HG03442 (cell line): Measurements from ENCODE around the gene EVI5L.
"Not testable (repeated sequence)": the region's sequence is repeated elsewhere in the genome, so short reads cannot be mapped to it uniquely, and the experiment has no call there.

Experiments
- ATAC-seq: cut with Tn5 transposase; IDR thresholded peaks from one replicate; pipeline ENCODE4 v1.9.1; 2021; ENCODE audit warnings: mild to moderate bottlenecking, moderate library complexity; ENCODE audit not compliant: unreplicated experiment

Gene EVI5L

DNA sequence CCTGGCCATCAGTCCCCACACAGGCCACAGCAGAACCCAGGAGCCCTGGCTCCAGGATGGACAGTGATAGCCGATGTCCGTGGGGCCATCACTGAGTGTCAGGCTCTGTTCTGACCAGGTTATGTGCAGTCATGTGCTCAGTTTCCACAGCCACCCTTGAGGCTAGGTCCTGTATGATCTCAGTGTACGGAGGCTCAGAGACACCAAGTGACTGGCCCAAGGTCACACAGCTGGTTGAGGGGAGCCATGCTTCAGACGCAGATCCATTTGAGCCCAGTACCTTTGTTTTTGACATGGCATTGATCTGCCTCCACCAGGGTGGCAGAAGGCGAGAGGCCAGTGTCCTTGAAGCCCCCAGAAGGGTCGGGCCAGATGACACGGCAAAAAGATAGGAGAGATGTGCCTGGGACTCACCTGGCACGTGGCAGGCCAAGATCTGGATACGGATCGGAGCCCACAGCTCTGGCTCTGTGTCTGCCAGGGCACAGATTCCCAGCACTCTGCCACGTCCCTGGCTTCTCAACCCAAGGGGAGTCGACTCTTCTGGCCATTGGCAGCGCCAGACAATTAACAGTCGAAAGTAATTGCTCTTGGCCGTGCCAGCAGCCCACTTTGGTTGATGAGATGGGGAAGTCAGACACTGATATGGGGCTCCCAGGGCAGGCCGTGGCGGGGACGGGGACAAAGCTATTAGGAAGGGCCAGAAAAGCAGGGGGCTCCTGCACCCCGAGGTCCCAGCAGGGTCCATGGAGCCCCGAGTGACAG lies 15.6 kb downstream of the EVI5L start:
- ATAC-seq = no peak

DNA sequence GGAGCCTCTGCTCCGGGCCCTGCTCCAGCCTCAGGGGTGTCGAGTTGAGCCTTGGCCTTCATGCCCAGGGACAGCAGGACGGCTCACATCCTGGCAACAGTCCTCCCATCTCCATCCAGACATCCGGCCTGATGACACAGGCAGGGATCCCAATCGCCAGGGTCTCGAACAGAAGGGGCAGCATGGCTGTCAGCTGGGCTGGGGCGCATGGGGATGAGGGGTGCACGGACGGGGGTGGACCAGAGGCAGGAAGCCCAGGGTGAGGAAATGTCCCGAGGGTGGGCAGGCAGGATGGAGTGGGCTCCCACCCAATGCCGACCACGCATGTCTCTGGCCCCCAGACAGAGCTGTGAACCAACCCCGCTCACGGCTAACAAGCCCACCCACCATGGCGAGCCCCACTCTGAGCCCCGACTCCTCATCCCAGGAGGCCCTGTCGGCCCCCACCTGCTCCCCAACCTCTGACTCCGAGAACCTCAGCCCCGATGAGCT lies 16.2 kb downstream of the EVI5L start:
- ATAC-seq = no peak

DNA sequence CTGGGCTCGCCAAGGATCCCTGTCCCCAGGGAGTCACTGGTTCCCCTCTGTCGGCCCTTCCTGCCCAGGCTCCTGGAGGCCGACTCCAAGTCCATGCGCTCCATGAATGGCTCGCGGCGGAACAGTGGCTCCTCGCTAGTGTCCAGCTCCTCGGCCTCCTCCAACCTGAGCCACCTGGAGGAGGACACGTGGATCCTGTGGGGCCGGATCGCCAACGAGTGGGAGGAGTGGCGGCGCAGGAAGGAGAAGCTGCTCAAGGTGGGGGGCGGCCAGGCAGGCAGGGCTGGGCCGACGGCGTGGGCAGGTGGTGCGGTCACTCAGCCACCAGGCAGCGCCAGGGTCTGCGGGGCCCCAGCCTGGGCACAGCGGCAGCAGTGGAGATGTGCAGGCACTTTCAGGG lies 17.6 kb downstream of the EVI5L start:
- no peak for ATAC-seq

DNA sequence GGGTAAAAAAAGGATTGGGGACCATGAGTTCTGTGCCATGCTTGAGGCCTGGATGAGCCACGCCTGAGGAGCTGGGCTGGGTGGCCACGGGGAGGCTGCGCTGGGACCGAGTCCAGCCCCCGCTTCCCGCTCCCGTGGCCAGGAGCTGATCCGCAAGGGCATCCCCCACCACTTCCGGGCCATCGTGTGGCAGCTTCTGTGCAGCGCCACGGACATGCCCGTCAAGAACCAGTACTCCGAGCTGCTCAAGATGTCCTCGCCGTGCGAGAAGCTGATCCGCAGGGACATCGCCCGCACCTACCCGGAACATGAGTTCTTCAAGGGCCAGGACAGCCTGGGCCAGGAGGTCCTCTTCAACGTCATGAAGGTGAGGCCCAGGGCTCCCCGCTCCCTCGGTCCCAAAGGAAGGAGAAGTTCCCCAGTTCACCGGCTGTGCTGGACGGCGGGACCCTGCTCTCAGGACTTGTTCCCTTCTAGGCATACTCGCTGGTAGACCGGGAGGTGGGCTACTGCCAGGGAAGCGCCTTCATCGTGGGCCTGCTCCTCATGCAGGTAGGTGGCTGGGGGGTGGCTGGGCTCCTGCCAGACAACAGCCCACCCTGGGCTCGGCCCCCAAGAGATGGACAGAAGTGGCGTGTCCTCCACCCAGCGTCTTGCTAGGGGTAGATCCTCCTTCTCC lies 18.9 kb downstream of the EVI5L start:
- no peak for ATAC-seq

DNA sequence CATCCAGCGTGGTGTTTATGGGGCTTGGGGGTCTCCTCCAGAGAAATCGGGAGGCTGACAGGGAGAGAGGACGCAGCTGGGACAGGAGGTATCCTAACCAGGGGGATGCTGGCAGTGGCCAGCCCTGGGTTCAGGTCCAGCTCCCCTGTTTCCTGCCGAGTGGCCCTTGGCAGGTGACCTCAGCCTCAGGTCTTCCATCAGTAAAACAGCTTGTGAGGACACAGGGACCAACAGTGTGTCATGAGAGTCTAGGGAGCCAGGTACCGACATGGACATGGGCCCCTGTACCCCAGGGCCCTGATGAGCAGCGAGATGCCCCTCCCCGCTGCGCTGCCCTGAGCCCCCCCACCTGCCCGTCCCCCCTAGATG lies 19.6 kb downstream of the EVI5L start:
- no peak for ATAC-seq

DNA sequence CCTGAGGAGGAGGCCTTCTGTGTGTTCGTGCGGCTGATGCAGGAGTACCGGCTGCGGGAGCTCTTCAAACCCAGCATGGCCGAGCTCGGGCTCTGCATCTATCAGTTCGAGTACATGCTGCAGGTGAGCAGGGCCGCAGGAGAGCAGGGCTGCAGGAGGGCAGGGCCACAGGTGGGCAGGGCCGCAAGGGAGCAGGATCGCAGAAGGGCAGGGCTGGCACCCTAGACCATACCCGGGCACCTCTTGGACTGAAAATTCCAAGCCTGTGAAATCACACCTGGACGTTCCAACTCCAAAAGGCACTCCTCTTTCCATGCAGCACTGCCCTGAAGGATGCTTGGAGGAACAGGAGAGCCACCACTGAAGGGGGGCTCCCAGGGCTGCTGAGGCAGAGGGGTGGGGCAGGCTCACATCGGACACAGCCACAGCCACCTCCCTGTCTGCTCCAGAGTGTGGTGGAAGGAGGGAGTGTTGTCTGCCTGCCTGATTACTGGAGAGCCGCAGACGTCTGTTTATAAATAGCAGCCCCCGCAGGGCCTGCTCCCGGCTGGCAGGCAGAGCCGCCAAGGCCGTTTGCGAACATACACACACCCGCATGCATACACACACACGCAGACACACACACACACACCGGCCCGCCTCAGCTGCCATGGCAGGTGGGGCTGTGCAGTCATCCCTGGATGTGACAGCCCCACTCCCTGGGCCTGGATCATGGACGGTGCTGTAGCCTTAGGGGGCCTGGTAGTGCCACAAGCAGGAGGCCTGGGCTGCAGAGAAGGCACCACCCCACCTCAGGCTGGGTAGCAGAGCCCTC lies 20.2 kb downstream of the EVI5L start:
- ATAC-seq = no peak

DNA sequence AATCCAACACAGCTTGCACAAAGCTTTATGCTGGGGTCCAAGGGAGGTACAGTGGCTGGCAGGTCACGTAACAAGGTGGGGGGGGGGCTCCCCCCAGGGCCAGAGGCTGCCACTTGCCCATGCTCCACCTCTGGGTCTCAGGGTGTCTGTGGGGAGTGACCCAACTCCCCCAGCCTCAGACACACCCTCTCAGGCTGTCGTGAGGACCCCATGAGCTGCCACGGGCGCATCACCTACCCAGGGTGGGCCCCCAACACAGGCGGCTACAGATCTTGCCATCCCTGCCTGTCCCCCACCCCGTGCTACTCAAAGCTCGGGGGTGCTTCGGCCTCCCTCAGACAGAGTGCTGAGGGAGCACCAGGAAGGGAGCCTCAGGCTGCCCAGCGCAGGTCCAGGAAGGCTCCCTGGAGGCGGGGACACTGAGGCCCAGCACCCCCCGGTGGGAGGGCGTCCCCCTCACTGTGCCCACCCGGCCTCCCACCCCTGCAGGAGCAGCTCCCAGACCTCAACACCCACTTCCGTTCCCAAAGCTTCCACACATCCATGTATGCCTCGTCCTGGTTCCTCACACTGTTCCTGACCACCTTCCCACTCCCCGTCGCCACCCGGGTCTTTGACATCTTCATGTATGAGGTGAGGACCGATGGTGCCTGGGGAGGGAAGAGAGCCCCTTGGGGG lies 21.1 kb downstream of the EVI5L start:
- no peak for ATAC-seq

DNA sequence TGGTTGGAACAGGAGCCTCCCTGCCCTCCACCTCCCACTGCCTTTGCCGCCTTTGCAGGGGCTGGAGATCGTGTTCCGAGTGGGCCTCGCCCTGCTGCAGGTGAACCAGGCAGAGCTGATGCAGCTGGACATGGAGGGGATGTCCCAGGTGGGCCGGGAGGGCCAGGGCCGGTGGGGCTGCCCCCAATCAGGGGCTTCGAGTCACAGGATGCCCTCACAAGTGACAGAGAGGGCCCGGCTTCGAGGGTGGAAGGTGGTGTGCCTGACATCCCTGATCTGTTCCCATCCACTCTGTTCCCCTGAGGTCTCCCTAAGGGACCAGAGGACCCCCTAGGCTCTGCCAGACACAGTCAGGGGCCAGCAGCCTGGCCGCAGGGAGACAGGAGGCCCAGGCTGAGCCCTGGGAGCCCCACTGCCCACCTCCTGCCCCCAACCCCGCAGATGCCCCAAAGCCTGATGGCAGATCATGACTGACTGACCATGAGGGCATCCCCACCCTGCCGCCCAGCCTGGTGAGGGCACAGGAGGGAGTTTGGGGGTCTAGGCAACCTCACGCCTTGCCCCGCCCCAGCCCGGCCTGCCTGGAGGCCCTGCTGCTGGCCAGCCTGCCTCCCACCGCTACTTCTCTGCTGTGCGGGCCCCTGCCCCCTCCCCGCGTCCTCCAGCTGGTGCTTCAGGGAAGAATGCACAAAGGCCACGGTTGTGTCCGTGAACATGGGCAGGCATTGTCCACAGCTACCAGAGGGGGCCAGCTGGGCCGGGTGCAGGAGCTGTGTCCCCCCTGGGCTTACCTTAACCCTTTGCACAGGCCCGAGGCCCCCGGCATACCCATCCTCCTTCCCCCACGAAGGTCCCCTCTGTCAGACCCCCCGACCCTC lies 21.8 kb downstream of the EVI5L start:
- no peak for ATAC-seq

DNA sequence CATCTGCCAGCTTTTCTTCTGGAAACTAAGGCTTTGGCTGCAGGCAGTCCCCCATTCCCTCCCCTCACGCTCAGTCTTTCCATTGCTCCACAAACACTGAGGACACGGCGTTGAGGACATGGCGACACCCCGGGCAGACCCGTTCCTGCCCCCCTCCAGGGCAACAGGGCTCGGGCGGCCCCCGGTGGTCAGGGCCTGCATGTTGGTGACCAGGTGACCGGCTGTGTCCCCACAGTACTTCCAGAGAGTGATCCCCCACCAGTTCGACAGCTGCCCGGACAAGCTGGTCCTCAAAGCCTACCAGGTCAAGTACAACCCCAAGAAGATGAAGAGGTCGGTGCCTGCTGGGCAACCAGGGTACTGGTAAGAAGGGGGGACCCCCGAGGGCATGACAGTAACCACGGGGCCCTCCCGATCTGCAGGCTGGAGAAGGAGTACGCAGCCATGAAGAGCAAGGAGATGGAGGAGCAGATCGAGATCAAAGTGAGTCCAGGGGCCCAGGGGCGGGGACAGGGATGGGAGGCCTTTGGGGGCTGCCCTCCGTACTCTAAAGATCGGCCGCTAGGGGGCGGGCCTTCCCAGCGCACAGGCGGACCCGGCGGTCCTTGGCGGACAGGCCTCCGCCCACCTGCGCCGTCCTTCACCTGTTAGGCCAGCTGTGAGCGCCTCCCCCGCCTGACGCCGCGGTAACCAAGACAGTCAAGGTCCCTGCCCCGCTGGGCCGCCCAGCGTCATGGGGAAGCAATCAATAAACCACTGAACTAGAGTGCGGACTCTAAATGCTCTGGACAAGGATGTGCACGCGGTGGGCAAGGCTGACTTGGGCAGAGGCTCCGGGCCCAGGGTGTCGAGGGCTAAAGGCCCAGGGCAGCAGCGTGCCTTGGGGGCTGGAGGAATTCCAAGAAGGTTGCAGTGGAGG lies 23.1 kb downstream of the EVI5L start:
- ATAC-seq = no peak

DNA sequence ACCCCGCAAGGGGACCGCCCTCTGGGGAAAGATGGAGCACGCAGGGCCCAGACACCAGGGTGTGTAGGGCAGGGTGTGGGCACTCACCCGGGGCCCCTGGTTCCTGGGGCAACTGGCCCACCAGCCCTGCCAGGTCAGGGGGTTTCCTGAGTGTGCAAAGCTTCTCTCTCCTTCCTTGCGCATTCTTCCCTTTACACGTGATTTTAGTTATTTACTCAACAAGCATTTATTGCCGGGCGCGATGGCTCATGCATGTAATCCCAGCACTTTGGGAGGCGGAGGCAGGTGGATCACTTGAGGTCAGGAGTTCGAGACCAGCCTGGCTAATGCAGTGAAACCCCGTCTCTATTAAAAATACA lies 23.7 kb downstream of the EVI5L start:
- ATAC-seq = no peak

DNA sequence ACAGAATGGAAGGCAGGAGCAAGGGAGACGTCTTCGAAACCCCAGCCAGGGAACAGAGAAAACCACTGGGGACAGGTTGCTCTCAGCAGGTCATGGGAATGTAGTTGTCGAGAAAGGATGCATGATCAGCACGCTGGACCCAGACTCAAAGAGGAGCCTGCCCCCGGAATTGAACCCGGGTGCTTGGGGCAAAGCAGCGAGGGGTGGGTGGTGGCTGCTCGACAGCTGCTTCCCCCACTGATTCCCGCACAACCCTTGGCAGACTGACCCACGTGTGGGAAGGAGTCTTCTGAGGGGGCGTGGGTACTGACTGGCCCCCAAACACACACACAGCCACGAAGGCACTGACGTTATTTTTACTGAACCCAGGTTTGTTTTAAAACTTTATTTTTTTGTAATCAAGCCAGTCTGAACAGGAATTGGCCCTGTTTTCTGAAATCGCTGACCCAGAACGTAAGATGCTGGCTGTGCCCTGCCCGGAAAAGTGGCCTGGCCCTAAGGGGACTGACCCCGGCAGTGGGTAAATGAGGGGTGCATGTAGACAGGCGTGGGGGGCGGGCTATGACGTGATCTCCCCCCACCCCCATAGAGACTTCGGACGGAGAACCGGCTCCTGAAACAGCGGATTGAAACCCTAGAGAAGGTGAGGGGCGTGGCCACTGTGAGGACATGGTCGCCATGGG lies 25.5 kb downstream of the EVI5L start:
- no peak for ATAC-seq

DNA sequence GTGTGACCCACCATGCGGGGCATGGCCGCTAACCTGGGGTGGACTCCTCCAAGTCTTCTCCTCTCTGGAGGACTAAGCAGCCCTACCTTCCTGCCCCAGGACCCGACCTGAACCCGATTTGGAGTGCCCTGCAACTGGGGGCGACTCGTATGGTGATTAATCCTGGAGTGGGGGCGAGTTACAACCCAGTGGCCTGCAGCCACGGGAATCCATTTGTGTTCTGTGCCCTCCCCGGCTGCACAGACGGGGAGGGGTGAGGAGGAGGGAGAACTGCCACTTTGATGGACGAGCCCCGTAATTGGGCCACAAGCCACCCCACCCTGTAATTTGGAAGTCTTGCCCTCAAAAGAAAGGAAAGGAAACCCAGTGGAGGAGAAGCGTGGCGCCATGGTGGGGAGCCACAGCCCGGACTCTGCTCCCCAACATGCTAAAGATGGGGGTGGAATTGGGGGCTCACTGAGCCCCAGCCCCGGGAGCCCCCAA lies 26.1 kb downstream of the EVI5L start:
- no peak for ATAC-seq

DNA sequence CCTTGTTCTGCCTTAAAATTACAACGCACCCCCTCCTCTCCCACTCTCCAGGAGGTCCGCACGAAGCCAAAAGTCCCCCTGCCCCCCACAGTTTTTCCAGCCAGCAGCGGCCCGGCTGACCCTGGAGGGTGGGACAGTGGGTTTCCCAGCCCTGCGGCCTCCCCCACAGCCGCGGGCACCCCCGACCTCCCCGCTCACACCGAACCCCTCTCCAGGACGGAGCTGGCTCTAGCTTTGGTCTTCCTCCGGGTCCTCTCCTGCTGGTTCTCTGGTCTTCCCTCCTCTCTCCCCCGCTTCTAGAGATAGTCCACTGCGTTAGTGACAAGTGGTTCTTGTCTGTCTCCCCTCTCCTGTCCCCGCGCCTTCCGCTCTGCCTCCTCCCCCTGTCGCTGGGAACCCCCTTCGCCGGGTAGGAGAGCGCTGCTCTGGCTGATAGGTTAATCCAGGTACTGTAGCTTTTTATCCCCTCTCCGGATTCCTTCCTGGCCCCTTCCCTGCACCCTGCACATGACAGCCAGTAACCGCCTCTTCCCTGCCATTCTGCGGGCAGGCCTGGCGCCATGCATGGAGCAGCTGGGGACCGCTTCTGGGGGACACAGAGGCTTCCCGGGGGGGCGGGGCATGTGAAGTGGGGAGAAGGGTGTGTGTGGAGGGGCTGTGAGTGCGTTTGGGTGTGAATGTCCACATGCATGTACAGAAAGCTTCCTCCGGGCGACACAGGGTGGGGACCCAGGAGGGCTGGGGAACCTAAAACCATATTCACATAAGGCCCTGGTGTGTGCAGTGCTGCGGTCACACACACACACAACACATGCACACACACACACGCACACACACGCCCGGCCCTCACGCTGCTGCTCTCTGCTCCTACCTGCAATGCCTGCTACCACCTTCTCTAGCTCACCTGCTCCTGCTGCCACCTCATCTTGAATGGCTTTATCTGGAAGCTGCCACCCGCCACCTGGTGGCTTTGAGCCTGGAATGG lies 27.0 kb downstream of the EVI5L start:
- no peak for ATAC-seq

DNA sequence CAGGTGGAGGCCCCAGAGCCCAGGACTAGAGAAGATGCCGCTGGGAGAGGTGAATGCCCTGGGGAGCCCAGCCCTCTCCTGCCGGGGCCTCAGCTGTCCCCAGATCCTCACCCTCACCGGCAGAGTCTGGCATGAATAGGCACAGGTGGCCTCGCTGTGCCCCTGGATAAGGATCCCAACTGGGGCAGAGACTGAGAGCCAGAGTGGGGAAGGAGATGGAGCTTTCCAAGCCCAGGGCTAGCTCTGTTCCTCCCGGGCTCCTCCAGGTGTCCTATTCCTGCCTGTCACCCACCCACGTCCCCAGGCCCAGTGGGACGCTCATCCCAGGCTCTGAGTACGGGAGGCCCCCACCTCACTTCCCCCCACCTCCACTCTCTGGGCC lies 27.7 kb downstream of the EVI5L start:
- ATAC-seq = no peak

DNA sequence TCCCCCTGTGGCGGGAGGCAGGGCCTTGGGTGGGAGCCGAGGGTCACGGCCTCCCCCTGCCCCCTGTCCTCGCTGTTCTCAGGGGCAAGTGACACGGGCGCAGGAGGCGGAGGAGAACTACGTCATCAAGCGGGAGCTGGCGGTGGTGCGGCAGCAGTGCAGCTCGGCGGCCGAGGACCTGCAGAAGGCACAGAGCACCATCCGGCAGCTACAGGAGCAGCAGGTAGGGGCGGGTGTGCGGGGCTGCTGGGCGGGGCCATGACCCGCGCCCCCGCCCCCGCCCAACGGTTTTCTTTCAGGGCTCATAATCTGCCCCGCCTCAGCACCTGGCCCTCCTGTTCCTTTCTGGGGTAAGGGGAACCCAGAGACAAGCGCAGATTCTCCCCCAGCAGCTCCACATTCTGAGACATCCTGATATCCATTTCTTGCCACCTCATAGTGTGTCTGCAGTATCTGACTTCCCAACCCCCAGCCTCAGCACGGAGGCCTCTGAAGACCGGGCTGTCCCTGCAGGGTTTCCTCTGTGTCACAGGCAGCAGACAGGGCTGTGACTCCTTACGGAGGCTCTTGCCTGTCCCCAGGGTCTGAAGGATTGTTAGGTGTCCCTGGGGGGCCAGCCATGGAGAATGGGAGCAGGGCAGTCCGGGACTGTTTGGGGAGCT lies 28.2 kb downstream of the EVI5L start:
- ATAC-seq = no peak

DNA sequence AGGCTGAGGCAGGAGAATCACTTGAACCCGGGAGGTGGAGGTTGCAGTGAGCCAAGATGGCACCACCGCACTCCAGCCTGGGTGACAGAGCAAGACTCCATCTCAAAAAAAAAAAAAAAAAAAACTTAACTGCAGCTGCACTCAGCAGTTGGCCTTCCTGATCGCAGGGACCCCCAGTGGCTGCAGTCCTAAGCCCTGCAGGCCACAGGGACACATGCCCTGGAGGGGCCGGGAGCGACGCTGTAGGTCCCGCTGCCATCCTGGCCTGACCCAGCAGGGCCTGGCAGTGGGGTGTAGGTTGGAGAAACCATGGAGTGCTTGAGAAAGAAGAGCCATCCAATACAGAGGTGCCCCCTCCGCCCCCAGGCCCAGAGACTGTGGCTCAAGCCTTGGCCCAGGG lies 29.1 kb downstream of the EVI5L start:
- not testable (repeated sequence) for ATAC-seq
